ENCODE measurements around the gene TMEM59L. TPM values are rescaled to one million over a fixed set of nuclear protein-coding genes. Genes with fewer than 3 reads are reported as not detected.
A peak's percentile ranks its signal among the peaks of the same experiment; 100 is the strongest.

Gene TMEM59L
- 2.4 TPM for total RNA-seq (2021; ENCODE audit: unreplicated experiment)
- polyA plus RNA-seq (2012; ENCODE audit: insufficient read length) = 7.3 TPM
- Bru-seq, nascent RNA = percentile 28 among the genes with signal in this experiment
- percentile 25 among the genes with signal in this experiment for BruChase-seq, experiment 1, labeled RNA remaining after a 2-hour chase
- percentile 35 among the genes with signal in this experiment for BruChase-seq, experiment 2, labeled RNA remaining after a 6-hour chase
- long read RNA-seq, transcript TMEM59L-201 (8 exons, 1,613 nt) = major isoform, 6 of 6 reads
- long read RNA-seq, partial matches to known transcripts = 0 of 6 reads
- long read RNA-seq, other reads (novel, unspliced or antisense) = 0 of 6 reads

DNA sequence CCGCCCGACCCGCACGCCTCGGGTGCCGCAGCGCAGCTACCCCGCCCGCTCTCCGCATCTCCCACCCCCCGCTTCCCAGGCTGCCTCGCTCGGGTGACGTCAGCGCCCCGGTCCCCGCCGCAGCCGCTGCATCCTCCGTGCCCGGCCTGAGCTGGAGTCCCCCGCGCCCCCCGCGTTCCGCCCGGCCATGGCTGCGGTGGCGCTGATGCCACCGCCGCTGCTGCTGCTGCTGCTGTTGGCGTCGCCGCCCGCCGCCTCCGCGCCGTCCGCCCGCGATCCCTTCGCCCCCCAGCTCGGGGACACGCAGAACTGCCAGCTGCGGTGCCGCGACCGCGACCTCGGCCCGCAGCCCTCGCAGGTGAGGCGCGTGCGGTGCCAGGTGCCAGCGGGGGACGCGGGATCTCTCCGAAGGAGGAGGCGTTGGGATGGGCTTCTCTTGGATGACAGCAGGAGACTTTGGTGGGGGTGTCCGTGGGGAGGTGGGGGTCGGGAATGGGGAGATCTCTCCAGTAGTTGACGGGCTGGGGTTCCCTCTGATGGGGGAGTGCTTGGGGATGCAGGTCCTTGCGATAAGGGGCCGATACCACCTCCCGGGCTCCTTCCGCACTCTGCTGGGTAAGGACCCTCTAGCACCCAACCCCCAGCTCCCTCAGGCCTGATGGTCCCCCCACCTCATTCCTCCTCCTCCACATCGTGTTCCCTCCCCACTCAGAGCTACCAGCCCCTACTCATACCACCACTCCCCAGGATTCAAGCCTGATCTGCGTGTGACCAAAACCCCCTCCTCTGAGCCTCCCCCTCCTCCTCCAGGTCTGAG, at the start of gene TMEM59L:
Gene TMEM59L (plus strand): TSS at position 99 of the 817 bp plus-strand sequence. CDS start 89 bp downstream, at position 188.
- intact Hi-C loops (cut with micrococcal nuclease; ENCODE audit: unreplicated experiment) = no loop called here
- in situ Hi-C loops (cut with HindIII; ENCODE audit: low pct_unique_long_range_greater_than_20kb, low sequenced_read_pairs) = no loop called here
- DNase-seq (ENCODE audit: low read depth, low spot score) (no peak), ATAC-seq (peak; percentile 41; the same call in 1 of the 2 replicates)
- no peaks in the 10 kb centered on the region for H3K36me3 ChIP-seq (ENCODE audit: control insufficient read depth, insufficient read depth, low read length)
- no TSS peak for BruUV-seq (replicated peaks)
- H3K27ac ChIP-seq (ENCODE audit: low read length) = no peak within 1 kb of the TSS
- CTCF ChIA-PET = no interaction called here
- POLR2A ChIA-PET = no interaction called here
- peak within 1 kb of the TSS; percentile 40 to 46 for H3K4me3 ChIP-seq (ENCODE audit: low read depth in 2 of 2, low read length in 2 of 2)
- peaks cover 2% of the 10 kb centered on the region for H3K27me3 ChIP-seq (ENCODE audit: control insufficient read depth, insufficient read depth, low read length)
- no peak for TF ChIP-seq SIN3A (IDR thresholded peaks at IDR 0.05; ENCODE audit: borderline replicate concordance, insufficient read depth, low read depth, low read length)
- TF ChIP-seq, protein P1, sequence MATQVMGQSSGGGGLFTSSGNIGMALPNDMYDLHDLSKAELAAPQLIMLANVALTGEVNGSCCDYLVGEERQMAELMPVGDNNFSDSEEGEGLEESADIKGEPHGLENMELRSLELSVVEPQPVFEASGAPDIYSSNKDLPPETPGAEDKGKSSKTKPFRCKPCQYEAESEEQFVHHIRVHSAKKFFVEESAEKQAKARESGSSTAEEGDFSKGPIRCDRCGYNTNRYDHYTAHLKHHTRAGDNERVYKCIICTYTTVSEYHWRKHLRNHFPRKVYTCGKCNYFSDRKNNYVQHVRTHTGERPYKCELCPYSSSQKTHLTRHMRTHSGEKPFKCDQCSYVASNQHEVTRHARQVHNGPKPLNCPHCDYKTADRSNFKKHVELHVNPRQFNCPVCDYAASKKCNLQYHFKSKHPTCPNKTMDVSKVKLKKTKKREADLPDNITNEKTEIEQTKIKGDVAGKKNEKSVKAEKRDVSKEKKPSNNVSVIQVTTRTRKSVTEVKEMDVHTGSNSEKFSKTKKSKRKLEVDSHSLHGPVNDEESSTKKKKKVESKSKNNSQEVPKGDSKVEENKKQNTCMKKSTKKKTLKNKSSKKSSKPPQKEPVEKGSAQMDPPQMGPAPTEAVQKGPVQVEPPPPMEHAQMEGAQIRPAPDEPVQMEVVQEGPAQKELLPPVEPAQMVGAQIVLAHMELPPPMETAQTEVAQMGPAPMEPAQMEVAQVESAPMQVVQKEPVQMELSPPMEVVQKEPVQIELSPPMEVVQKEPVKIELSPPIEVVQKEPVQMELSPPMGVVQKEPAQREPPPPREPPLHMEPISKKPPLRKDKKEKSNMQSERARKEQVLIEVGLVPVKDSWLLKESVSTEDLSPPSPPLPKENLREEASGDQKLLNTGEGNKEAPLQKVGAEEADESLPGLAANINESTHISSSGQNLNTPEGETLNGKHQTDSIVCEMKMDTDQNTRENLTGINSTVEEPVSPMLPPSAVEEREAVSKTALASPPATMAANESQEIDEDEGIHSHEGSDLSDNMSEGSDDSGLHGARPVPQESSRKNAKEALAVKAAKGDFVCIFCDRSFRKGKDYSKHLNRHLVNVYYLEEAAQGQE (IDR thresholded peaks at IDR 0.05; ENCODE audit: insufficient read depth in 1 of 2, low read depth in 2 of 2, low read length in 1 of 2) = no peak
- no peak for TF ChIP-seq POLR2AphosphoS5 (IDR thresholded peaks at IDR 0.05; ENCODE audit: low read depth, low read length)
- TF ChIP-seq, protein P2, sequence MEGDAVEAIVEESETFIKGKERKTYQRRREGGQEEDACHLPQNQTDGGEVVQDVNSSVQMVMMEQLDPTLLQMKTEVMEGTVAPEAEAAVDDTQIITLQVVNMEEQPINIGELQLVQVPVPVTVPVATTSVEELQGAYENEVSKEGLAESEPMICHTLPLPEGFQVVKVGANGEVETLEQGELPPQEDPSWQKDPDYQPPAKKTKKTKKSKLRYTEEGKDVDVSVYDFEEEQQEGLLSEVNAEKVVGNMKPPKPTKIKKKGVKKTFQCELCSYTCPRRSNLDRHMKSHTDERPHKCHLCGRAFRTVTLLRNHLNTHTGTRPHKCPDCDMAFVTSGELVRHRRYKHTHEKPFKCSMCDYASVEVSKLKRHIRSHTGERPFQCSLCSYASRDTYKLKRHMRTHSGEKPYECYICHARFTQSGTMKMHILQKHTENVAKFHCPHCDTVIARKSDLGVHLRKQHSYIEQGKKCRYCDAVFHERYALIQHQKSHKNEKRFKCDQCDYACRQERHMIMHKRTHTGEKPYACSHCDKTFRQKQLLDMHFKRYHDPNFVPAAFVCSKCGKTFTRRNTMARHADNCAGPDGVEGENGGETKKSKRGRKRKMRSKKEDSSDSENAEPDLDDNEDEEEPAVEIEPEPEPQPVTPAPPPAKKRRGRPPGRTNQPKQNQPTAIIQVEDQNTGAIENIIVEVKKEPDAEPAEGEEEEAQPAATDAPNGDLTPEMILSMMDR (IDR thresholded peaks at IDR 0.05) = no peak
- TF ChIP-seq TCF7L2 (IDR thresholded peaks at IDR 0.05; ENCODE audit: low read depth, low read length) = no peak
- peaks cover 5% of the 10 kb centered on the region; the same call in 1 of the 2 replicates for H3K4me1 ChIP-seq (ENCODE audit: control insufficient read depth, insufficient read depth, low read length)
- no peaks in the 10 kb centered on the region for H3K9me3 ChIP-seq (ENCODE audit: control insufficient read depth, insufficient read depth, low read depth, low read length)

DNA sequence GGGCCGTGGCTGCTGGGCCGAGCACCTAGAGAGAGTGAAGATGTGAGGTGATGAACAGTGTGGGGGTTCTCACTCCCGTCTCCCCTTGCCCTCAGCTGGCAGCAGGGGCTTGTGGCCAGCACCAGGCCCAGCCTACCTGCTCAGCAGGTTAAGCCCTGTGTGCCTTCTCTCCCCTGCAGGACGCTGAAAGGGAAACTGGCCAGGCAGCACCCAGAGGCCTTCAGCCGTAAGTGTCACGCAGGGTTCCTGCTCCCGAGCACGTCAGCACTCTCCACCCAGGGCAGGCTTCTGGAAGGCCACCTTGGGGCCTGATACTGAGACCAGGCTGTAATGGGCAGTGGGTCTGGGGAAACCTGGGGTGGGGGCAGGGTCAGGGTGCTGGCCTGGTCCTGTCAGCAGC, 45.7 kb upstream of the TMEM59L start:
- ChIA-PET CTCF (no interaction called here), POLR2A (no interaction called here)
- intact Hi-C loops (cut with micrococcal nuclease; ENCODE audit: unreplicated experiment) (no loop called here), in situ Hi-C loops (cut with HindIII; ENCODE audit: low pct_unique_long_range_greater_than_20kb, low sequenced_read_pairs) (no loop called here)
- ATAC-seq (no peak), DNase-seq (ENCODE audit: low read depth, low spot score) (no peak)
- Histone ChIP-seq H3K9me3 (ENCODE audit: control insufficient read depth, insufficient read depth, low read depth, low read length) (no peaks in the 10 kb centered on the region), H3K4me3 (ENCODE audit: low read depth in 2 of 2, low read length in 2 of 2) (no peak overlapping the region), H3K4me1 (ENCODE audit: control insufficient read depth, insufficient read depth, low read length) (no peaks in the 10 kb centered on the region), H3K27ac (ENCODE audit: low read length) (no peak overlapping the region), H3K27me3 (ENCODE audit: control insufficient read depth, insufficient read depth, low read length) (no peaks in the 10 kb centered on the region), H3K36me3 (ENCODE audit: control insufficient read depth, insufficient read depth, low read length) (no peaks in the 10 kb centered on the region; the same call in 1 of the 2 replicates)
- TF ChIP-seq, protein P1 (IDR thresholded peaks at IDR 0.05; ENCODE audit: insufficient read depth in 1 of 2, low read depth in 2 of 2, low read length in 1 of 2) = no peak
- TF ChIP-seq SIN3A (IDR thresholded peaks at IDR 0.05; ENCODE audit: borderline replicate concordance, insufficient read depth, low read depth, low read length) (no peak), TCF7L2 (IDR thresholded peaks at IDR 0.05; ENCODE audit: low read depth, low read length) (no peak)
- TF ChIP-seq, protein P2 (IDR thresholded peaks at IDR 0.05) = no peak
- BruUV-seq (replicated peaks) = no TSS peak

Data from Panc1 (cell line).